DLD1 (cell line): ENCODE data around the gene SYNPR.

Source experiments
- in situ Hi-C: cut with HindIII; loops from 2 replicates; pipeline ENCODE4 v1.10.0; 2017; ENCODE audit warnings: low sequenced_read_pairs

SYNPR gene

DNA sequence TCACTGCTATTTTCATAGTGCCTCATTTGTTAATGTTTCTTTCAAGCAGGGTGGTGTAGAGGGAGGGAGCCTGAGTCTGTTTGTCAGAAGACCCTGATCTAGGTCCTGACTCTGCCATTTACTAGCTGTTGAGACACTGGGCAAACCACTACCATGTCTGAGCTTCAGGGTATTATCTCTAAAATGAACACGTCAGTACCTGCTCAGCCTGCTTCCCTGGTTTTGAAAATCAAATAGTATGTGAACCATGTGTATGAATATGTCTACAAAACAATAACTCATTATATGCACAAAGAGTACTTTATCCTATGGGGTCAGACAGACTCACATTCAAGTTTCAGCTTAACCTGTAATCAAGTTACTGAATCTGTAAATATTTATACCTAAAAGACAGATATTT, 25.1 kb downstream of the SYNPR start:
- in situ Hi-C loops = no loop called here

GRCh38 chr3:63304421-63304820, 26.3 kb downstream of the SYNPR start:
- in situ Hi-C loops = no loop called here

- in situ Hi-C loops = no loop called here
These were observed 30.0 kb downstream of the SYNPR start for GRCh38 chr3:63308072-63308471.

- in situ Hi-C loops = no loop called here
These were observed 31.7 kb downstream of the SYNPR start for GRCh38 chr3:63309768-63310167.

- in situ Hi-C loops = no loop called here
These were observed 45.7 kb downstream of the SYNPR start for GRCh38 chr3:63323766-63324165.

GRCh38 chr3:63324621-63325020, 46.5 kb downstream of the SYNPR start:
- in situ Hi-C loops = no loop called here

DNA sequence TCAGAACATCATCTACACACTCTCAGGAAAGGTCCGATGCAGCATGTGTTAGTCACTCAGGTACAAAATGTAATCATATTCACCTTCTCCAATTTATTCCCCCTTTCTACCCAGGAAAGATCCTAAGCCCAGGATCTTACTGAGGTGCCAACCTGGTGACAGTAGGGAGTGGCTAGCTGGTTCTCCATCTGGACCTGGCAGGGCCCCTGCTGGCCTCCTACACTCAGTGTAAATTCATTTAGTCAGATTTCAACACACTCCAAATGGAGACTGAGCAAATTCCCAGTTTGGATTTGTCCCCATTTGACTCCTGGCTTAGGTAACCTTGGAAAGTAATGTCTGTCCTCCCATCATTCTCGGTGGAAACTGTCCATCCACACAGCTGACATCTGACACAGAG, 47.3 kb downstream of the SYNPR start:
- in situ Hi-C loops = no loop called here

- in situ Hi-C loops = no loop called here
These were observed 50.3 kb downstream of the SYNPR start for GRCh38 chr3:63328365-63328764.

DNA sequence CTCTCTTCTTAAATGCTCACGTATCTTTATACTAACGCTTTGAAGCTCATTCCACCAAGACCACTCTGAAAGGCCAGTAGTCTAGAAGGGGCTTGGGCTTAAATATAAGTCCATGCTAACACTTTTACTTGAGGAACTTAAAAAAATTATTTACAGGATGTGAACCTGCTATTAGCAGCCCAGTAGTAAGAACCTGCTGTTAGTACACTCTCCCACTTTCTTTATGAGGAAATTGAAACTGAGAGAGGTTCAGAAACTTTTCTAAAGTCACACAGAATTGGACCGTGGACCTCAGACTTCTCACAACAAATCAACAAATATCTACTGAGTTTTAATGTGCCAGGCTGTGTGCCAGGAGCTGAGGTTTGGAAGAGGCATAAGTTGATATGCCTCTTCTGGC, 53.4 kb downstream of the SYNPR start:
- in situ Hi-C loops = no loop called here

- in situ Hi-C loops = no loop called here
These were observed 55.7 kb downstream of the SYNPR start for GRCh38 chr3:63333815-63334214.

- in situ Hi-C loops = no loop called here
These were observed 60.2 kb downstream of the SYNPR start for GRCh38 chr3:63338351-63338750.

DNA sequence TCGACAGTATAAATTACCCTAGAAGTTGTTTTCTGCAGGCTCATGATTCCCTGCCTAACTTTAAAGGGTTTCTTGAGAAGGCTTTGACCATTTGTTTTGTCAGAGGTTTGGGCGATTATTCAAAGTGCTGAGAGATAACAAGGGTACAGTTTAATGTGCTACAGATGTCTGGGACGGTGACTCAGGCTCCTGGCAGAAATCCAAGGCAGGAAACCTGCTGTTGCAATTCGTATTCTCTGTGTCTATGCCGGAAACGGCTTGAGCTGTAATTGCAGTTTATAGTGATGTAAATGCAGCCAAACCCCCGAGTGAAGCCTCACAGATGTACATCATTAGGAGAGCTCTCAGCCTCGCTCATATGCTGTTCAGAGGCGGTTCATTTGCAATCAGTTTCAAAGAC, 65.6 kb downstream of the SYNPR start:
- in situ Hi-C loops = no loop called here

DNA sequence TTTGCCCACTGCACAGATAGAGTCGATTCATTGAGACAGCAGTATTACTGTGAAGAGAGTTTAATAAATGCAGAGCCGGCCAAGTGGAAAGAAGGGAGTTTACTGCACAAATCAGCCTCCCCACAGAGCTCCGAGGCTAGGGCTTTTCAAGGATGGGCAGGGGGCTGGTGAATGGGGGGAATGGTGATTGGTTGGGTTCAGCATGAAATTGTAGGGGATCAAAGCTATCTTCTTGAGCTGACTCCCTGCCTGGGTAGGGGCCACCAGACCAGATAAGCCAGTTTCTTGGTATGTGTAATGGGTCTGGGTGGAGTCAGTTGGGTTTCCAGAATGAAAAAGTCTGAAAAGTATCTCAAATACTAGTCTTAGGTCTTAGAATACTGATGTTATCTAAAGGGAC, 66.6 kb downstream of the SYNPR start:
- in situ Hi-C loops = no loop called here

DNA sequence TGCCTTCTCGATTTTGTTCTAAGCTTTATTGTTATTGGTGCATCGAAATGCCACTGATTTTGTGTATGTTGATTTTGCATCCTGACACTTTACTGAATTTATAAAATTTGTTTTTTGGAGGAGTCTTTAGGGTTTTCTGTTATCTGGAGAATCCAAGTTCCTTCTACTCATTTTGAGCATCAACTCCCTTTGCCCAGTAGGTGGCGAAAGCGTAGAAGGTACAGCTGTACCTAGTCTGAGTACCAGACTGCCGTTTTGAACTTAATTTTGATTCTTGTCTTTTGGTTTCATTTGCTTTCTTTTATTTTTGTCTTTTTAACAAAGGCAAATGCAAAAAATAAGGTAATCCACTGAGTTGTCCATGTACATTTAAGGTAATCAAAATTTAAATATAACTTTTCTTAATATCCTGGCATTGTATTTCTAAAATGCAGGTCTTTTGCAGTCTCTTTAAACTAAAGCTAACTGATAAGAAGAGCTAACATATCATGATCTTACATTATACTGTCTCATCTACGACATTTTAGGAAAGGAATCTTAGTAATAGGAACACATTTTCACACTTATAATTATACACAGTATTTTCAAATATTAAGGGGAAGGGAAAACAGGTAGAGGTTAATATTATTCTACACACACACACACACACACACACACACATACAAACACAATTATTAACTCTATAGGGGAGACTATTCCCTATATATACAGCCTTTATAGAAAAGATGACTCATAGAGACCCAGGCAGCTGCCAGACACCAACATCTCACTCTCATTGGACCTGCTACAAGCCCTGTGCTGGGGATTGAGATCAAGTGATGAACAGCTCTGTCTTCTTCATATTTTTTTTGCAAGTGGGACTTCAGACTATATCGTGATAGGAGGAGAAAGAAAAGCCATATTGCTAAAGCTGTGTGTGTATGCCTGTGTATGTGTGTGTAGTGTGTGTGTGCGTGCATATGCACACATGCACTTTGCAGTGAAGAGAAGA, 71.8 kb downstream of the SYNPR start:
- in situ Hi-C loops = no loop called here

GRCh38 chr3:63351159-63352007, 73.3 kb downstream of the SYNPR start:
- in situ Hi-C loops = no loop called here

GRCh38 chr3:63352008-63352279, 73.8 kb downstream of the SYNPR start:
- in situ Hi-C loops = no loop called here

- in situ Hi-C loops = no loop called here
These were observed 75.3 kb downstream of the SYNPR start for GRCh38 chr3:63353383-63353782.

DNA sequence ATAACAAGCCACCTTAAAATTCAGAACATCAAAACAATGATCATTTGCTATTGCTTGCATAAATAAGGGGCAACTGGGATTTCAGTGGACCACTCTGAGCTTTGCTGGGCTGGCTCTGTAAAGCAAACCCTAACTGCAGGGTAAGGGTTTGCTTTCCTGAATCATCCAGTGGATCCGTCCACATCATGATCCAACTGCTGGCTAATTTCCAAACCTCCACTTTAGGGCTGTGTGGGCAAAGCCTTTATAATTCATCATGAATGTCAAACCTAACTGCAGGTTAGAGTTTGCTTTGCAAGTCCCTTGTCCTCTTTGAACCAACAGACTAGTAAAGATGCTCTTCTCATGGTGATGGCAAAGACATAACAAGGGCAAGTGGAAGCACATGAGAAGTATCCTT, 76.1 kb downstream of the SYNPR start:
- in situ Hi-C loops = no loop called here

DNA sequence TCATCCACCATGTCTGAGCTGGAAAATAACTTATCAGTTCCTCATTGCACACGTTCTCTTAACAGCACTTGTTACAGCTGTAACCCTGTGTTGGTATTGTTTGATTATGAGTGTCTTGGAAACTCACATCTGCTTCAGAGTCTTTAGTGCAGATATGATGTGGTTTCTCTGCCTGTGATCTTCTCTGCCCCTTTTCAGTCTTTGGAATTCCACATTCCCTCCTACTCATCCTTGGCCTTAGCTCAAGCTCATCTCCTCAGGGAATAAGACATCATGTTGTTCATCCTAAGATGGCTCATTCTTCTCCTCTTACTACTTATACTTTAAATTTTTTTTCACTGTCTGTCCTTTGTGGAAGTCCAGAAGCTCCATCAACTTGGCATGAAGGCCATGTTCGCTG, 77.7 kb downstream of the SYNPR start:
- in situ Hi-C loops = no loop called here

GRCh38 chr3:63364495-63364894, 86.4 kb downstream of the SYNPR start:
- in situ Hi-C loops = no loop called here

DNA sequence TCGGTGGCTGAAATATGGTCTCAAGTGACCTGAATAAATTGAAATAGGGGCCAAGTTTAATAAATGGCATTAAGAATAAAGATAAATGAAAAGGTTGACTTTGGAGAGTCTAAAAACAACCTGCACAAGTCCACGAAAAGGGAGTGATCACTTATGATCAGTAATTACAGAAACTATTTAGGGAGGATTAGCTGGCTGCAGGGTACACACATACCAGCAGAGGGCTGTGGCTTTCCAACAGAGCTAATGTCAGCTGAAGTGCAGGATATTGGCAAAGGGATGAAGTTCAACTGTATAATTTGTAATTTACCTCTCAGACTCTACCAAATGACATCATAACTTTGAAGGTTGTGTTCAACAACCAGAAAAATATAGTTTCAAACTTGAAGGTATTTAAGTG, 86.8 kb downstream of the SYNPR start:
- in situ Hi-C loops = loop anchor here (5.0 kb wide), 1 partner anchor 452 kb away; the partner anchor contains the start of gene C3orf49

DNA sequence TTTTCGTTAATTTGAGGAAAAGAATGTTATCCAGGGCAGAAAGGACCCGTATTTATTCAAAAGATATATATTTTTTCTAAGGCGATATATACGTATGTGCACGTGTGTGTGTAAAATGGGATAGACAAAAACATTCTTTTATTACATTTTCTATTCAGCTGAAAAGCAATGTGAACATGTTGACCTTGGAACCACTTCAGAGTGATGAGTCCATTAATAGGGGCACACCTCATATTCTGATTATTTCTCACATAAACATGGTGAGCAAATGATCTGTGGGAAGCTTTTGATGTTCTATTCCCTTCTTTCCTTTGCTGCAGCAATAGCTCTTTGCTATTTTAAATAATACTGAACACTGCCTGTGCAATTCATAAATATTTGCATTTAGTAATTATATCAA, 87.6 kb downstream of the SYNPR start:
- in situ Hi-C loops = loop anchor here (5.0 kb wide), 1 partner anchor 452 kb away; the partner anchor contains the start of gene C3orf49
